PC-3 (cell line): Measurements from ENCODE around the gene SRGAP3. TPM values are rescaled to one million over a fixed set of nuclear protein-coding genes. Genes with fewer than 3 reads are reported as not detected.

Source experiments
- ATAC-seq: fragments of 200-7000 bp; cut with Tn5 transposase; 2 replicates; pipeline ENCODE4 v1.9.1; 2020; ENCODE audit warnings: mild to moderate bottlenecking, moderate library complexity
- BruUV-seq: library from RNA; stranded (reverse); fragments of 400-500 nt; replicated peaks from 2 replicates; lab custom pipeline; 2021; lab: Mats Ljungman, UMichigan
- CTCF ChIA-PET: fragments of 300-600 bp; sonication (Branson Sonifier 250); formaldehyde crosslinking; loops from one replicate; lab custom pipeline; 2022; ENCODE audit warnings: antibody characterized with exemption; lab: Charles Lee
- POLR2A ChIA-PET: fragments of 300-600 bp; sonication (Branson Sonifier 250); formaldehyde crosslinking; loops from one replicate; lab custom pipeline; 2022; ENCODE audit warnings: antibody characterized with exemption; ENCODE audit not compliant: unreplicated experiment; lab: Charles Lee
- DNase-seq: peaks from one replicate; pipeline ENCODE4 v3.0.0-alpha.2; 2015
- H2AFZ ChIP-seq: fragments of 300-600 bp; sonication (generic); 2 replicates; pipeline ENCODE4 v1.6.0; 2016; ENCODE audit warnings: antibody characterized with exemption, low read length
- H3F3A ChIP-seq: fragments of 300-600 bp; sonication (generic); one replicate; pipeline ENCODE4 v1.6.0; 2017; ENCODE audit warnings: antibody characterized with exemption, low read length, control low read depth, mild to moderate bottlenecking; ENCODE audit not compliant: unreplicated experiment
- H3K27ac ChIP-seq: fragments of 300-600 bp; sonication (generic); 2 replicates; pipeline ENCODE4 v1.5.1; 2016; ENCODE audit warnings: mild to moderate bottlenecking, low read length
- H3K27me3 ChIP-seq: fragments of 300-600 bp; sonication (generic); 2 replicates; pipeline ENCODE4 v1.6.1; 2016; ENCODE audit warnings: low read length, mixed read lengths
- H3K36me3 ChIP-seq: fragments of 300-600 bp; sonication (generic); 2 replicates; pipeline ENCODE4 v1.6.1; 2016; ENCODE audit warnings: low read depth, mixed run types, low read length, mixed read lengths
- H3K4me1 ChIP-seq: fragments of 300-600 bp; sonication (generic); 2 replicates; pipeline ENCODE4 v1.5.1; 2016; ENCODE audit warnings: low read length; ENCODE audit not compliant: insufficient read depth
- H3K4me2 ChIP-seq: fragments of 300-600 bp; sonication (generic); 2 replicates; pipeline ENCODE4 v1.6.0; 2016; ENCODE audit warnings: low read length
- H3K4me3 ChIP-seq: fragments of 300-600 bp; sonication (generic); 2 replicates; pipeline ENCODE4 v1.5.1; 2016; ENCODE audit warnings: mild to moderate bottlenecking, low read length, mixed read lengths
- H3K79me2 ChIP-seq: fragments of 300-600 bp; sonication (generic); 2 replicates; pipeline ENCODE4 v1.6.1; 2017; ENCODE audit warnings: low read length, mixed read lengths
- H3K9ac ChIP-seq: fragments of 300-600 bp; sonication (generic); 2 replicates; pipeline ENCODE4 v1.6.0; 2016; ENCODE audit warnings: mild to moderate bottlenecking, low read length
- H3K9me2 ChIP-seq: fragments of 300-600 bp; sonication (generic); replicated peaks from 2 replicates; pipeline ENCODE4 v1.6.1; 2016; ENCODE audit warnings: mixed run types, low read length, mixed read lengths
- H3K9me3 ChIP-seq: fragments of 300-600 bp; sonication (generic); 2 replicates; pipeline ENCODE4 v1.6.1; 2016; ENCODE audit warnings: low read length, mixed read lengths
- H4K20me1 ChIP-seq: fragments of 300-600 bp; sonication (generic); 2 replicates; pipeline ENCODE4 v1.6.1; 2016; ENCODE audit warnings: low read length, mixed read lengths
- CTCF ChIP-seq: fragments of 300-600 bp; sonication (generic); conservative IDR thresholded peaks from 2 replicates; pipeline ENCODE4 v1.5.1; 2017; ENCODE audit warnings: antibody characterized with exemption, low read depth, mild to moderate bottlenecking, low read length
- EZH2 ChIP-seq: fragments of 300-600 bp; sonication (generic); IDR thresholded peaks from one replicate; pipeline ENCODE4 v1.6.1; 2017; ENCODE audit warnings: antibody characterized with exemption, mild to moderate bottlenecking, low read length; ENCODE audit not compliant: unreplicated experiment
- EZH2phosphoT487 ChIP-seq: fragments of 300-600 bp; sonication (generic); IDR thresholded peaks from 2 replicates; pipeline ENCODE4 v1.6.1; 2018; ENCODE audit warnings: mild to moderate bottlenecking, antibody characterized with exemption, low read length, borderline replicate concordance
- intact Hi-C: fragments of 100-400 bp; cut with micrococcal nuclease; formaldehyde crosslinking; loops from 2 replicates; pipeline ENCODE4 v1.9.0; 2023
- total RNA-seq: library from RNA; depleted of rRNA; stranded (reverse); fragments of >200 nt; gene quantifications from 2 replicates; pipeline ENCODE4 v1.2.3, GENCODE V29; 2014

Gene SRGAP3
- total RNA-seq, 1 experiment from 2014 or later: 7.5 TPM

GRCh38 chr3:9143184-9143583 is 106.3 kb downstream of the SRGAP3 start:
- no peak overlapping the region for H3K9ac ChIP-seq
- ATAC-seq: no peak
- H3K27me3 ChIP-seq: no peaks in the 10 kb centered on the region
- no peak overlapping the region for H3K4me2 ChIP-seq
- no peak overlapping the region for H2AFZ ChIP-seq
- no peak for TF ChIP-seq EZH2
- H3K27ac ChIP-seq: no peak overlapping the region
- POLR2A ChIA-PET: no interaction called here
- H3K79me2 ChIP-seq: no peaks in the 10 kb centered on the region
- no peak for DNase-seq
- H3K9me3 ChIP-seq: no peaks in the 10 kb centered on the region
- intact Hi-C loops: no loop called here
- H4K20me1 ChIP-seq: no peaks in the 10 kb centered on the region
- H3K36me3 ChIP-seq: no peaks in the 10 kb centered on the region
- no peak overlapping the region for H3K4me3 ChIP-seq
- no TSS peak for BruUV-seq
- no peaks in the 10 kb centered on the region for H3F3A ChIP-seq
- peaks cover 13% of the 10 kb centered on the region for H3K4me1 ChIP-seq
- H3K9me2 ChIP-seq: no peaks in the 10 kb centered on the region
- CTCF ChIA-PET: no interaction called here

- Histone ChIP-seq H3K27ac (no peak overlapping the region), H4K20me1 (no peaks in the 10 kb centered on the region), H3K27me3 (no peaks in the 10 kb centered on the region), H3K9me2 (no peaks in the 10 kb centered on the region), H3K9me3 (no peaks in the 10 kb centered on the region), H2AFZ (no peak overlapping the region), H3K36me3 (no peaks in the 10 kb centered on the region), H3K4me1 (peaks cover 13% of the 10 kb centered on the region), H3K9ac (no peak overlapping the region), H3F3A (no peaks in the 10 kb centered on the region), H3K4me2 (peak overlapping the region; percentile 21; the same call in 1 of the 2 replicates), H3K4me3 (no peak overlapping the region), H3K79me2 (no peaks in the 10 kb centered on the region)
- intact Hi-C loops: loop anchor here (1.0 kb wide), 1 partner anchor 160 kb away; no protein-coding TSS in a partner anchor
- DNase-seq (peak; percentile 62), ATAC-seq (peak; percentile 87)
- no TSS peak for BruUV-seq
- ChIA-PET POLR2A (interaction anchor here (0.6 kb wide), 1 partner anchor 70 kb away, joined by 3 read pairs; no protein-coding TSS in a partner anchor), CTCF (interaction anchor here (0.5 to 1.2 kb wide), 3 partner anchors 160 to 249 kb away, joined by 3 to 4 read pairs (median 4); no protein-coding TSS in a partner anchor)
- no peak for TF ChIP-seq CTCF
Measured at GRCh38 chr3:9142362-9142761, 107.1 kb downstream of the SRGAP3 start.

- no peak overlapping the region for H3K27ac ChIP-seq
- H4K20me1 ChIP-seq: no peaks in the 10 kb centered on the region
- DNase-seq (peak; percentile 39), ATAC-seq (peak; percentile 23; the same call in 1 of the 2 replicates)
- H3K4me3 ChIP-seq: no peak overlapping the region
- no peak overlapping the region for H2AFZ ChIP-seq
- ChIA-PET POLR2A (no interaction called here), CTCF (interaction anchor here (0.5 to 1.2 kb wide), 3 partner anchors 160 to 249 kb away, joined by 3 to 4 read pairs (median 4); no protein-coding TSS in a partner anchor)
- H3K9me3 ChIP-seq: no peaks in the 10 kb centered on the region
- H3K9me2 ChIP-seq: no peaks in the 10 kb centered on the region
- H3K79me2 ChIP-seq: no peaks in the 10 kb centered on the region
- BruUV-seq: no TSS peak
- H3K4me2 ChIP-seq: peak overlapping the region; percentile 21; the same call in 1 of the 2 replicates
- no peaks in the 10 kb centered on the region for H3F3A ChIP-seq
- H3K9ac ChIP-seq: no peak overlapping the region
- peaks cover 13% of the 10 kb centered on the region for H3K4me1 ChIP-seq
- intact Hi-C loops: loop anchor here (1.0 kb wide), 1 partner anchor 160 kb away; no protein-coding TSS in a partner anchor
- TF ChIP-seq EZH2 (no peak), EZH2phosphoT487 (no peak), CTCF (no peak)
- H3K27me3 ChIP-seq: no peaks in the 10 kb centered on the region
- no peaks in the 10 kb centered on the region for H3K36me3 ChIP-seq
Measured at GRCh38 chr3:9141928-9142289, 107.5 kb downstream of the SRGAP3 start.
